Measurements from ENCODE around the gene HCST.
A peak's percentile ranks its signal among the peaks of the same experiment; 100 is the strongest.

The HCST gene

GRCh38 chr19:35921012-35921411, 18.7 kb downstream of the HCST start (continued):
- TF ChIP-seq ZNF280C (tag by site-specific recombination; IDR thresholded peaks at IDR 0.05), result no peak
- no peak for TF ChIP-seq ZNF777 (tag by site-specific recombination; IDR thresholded peaks at IDR 0.05; ENCODE audit: borderline replicate concordance)
- no peak for TF ChIP-seq ZBTB44 (tag by site-specific recombination; IDR thresholded peaks at IDR 0.05)
- no peak for TF ChIP-seq ZNF549 (tag by site-specific recombination; IDR thresholded peaks at IDR 0.05)
- no peak for TF ChIP-seq INSM2 (tag by site-specific recombination; IDR thresholded peaks at IDR 0.05)
- no peak for TF ChIP-seq ZNF747 (tag by site-specific recombination; IDR thresholded peaks at IDR 0.05)
- no peak; the same call in 1 of the 2 replicates for TF ChIP-seq ZNF214 (tag by site-specific recombination; IDR thresholded peaks at IDR 0.05; ENCODE audit: borderline replicate concordance)
- TF ChIP-seq KLF1 (tag by site-specific recombination; IDR thresholded peaks at IDR 0.05), result no peak
- TF ChIP-seq GLI4 (tag by site-specific recombination; IDR thresholded peaks at IDR 0.05), result no peak
- no peak for TF ChIP-seq ZNF510 (tag by site-specific recombination; IDR thresholded peaks at IDR 0.05; ENCODE audit: insufficient replicate concordance)
- no peak for TF ChIP-seq PRDM4 (tag by site-specific recombination; IDR thresholded peaks at IDR 0.05)
- no peak for TF ChIP-seq ZNF423 (tag by site-specific recombination; IDR thresholded peaks at IDR 0.05)
- TF ChIP-seq ZBTB6 (tag by site-specific recombination; IDR thresholded peaks at IDR 0.05), result no peak
- no peak for TF ChIP-seq ZNF350 (tag by site-specific recombination; IDR thresholded peaks at IDR 0.05)
- TF ChIP-seq RBAK (tag by site-specific recombination; IDR thresholded peaks at IDR 0.05), result peak; percentile 84; the same call in 1 of the 2 replicates
- peak; percentile 71; the same call in 1 of the 2 replicates for TF ChIP-seq ZNF354C (tag by site-specific recombination; IDR thresholded peaks at IDR 0.05; ENCODE audit: borderline replicate concordance, low read depth)
- TF ChIP-seq ZNF629 (tag by site-specific recombination; IDR thresholded peaks at IDR 0.05), result peak; percentile 65
- TF ChIP-seq CTCF (tag by site-specific recombination; IDR thresholded peaks at IDR 0.05), result no peak
- TF ChIP-seq ZNF138 (tag by site-specific recombination; IDR thresholded peaks at IDR 0.05; ENCODE audit: borderline replicate concordance), result peak; percentile 99
- TF ChIP-seq ZNF707 (tag by site-specific recombination; IDR thresholded peaks at IDR 0.05), result no peak
- TF ChIP-seq ZNF114 (tag by site-specific recombination; IDR thresholded peaks at IDR 0.05), result no peak
- no peak for TF ChIP-seq ZNF473 (tag by site-specific recombination; IDR thresholded peaks at IDR 0.05)
- TF ChIP-seq HIC1 (tag by site-specific recombination; IDR thresholded peaks at IDR 0.05), result no peak; the same call in 1 of the 2 replicates
- peak; percentile 60 for TF ChIP-seq ZBTB21 (tag by site-specific recombination; IDR thresholded peaks at IDR 0.05)
- peak; percentile 87 for TF ChIP-seq ZNF426 (tag by site-specific recombination; IDR thresholded peaks at IDR 0.05)
- TF ChIP-seq ZNF366 (tag by site-specific recombination; conservative IDR thresholded peaks at IDR 0.05), result no peak
- TF ChIP-seq ZNF792 (tag by site-specific recombination; IDR thresholded peaks at IDR 0.05), result no peak

All from HEK293 (cell line).